GM19397 (cell line): Measurements from ENCODE around the gene CDH10.

ENCODE experiments used
- ATAC-seq: cut with Tn5 transposase; IDR thresholded peaks from one replicate; pipeline ENCODE4 v1.9.1; 2021; ENCODE audit warnings: mild to moderate bottlenecking, moderate library complexity; ENCODE audit not compliant: unreplicated experiment

CDH10 gene

DNA sequence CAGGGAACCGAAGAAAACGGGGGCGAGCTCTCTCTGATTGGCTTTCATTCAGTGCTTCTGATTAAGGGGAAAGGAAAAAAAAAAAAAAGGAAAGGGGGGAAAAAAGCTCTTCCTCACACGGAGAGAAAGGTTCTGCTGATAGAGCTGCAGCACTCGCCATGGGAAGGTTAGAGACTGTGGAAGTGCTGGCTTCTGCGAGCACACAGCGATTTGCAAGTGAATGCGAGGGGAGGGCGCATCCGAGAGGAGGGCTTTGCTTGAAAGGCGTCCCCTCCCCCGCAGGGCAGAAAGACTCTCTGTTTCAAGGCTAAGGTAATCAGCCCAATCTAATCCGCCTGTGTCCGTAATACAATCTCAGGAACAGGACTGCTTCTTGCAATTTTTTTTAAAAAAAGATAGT is at the start of gene CDH10:
TSS of gene CDH10 (minus strand) at position 218 of the 400 bp plus-strand sequence. CDS start 51,488 bp downstream, outside the sequence.
- no peak for ATAC-seq

DNA sequence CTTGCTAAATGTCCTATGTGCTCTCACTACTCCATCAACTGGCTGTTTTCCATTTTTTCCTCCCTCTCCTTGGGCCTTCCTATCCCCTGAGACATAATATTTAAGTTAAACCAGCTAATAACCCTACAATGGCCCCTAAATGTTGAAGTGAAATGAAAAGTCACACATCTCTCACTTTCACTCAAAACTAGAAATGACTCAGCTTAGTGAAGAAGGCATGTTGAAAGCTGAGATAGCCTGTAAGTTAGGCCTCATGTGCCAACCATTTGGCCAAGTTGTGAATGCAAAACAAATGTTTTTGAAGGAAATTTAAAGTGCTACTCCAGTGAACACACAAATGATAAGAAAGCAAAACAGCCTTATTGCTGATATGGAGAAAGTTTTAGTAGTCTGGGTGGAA is 48.8 kb upstream of the CDH10 start:
- ATAC-seq, result no peak

DNA sequence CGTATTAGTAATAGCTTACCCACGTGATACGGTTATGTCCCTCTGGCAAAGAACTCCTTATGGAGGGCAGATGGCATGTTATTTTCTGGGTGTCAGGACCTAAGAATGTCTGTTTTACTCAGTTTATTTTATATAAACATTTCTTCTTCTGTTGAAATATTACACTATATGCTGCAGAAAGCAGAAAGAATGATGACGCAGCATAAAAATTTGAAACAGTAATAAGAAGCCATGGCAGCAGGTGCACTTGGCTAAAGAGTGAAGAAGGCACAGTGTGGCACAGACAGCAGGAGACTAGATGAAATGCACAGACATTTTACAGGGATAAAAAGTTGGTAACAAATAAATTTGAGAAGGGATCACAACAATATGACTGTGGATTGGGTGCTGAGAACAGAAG is 46.3 kb upstream of the CDH10 start:
- no peak for ATAC-seq

DNA sequence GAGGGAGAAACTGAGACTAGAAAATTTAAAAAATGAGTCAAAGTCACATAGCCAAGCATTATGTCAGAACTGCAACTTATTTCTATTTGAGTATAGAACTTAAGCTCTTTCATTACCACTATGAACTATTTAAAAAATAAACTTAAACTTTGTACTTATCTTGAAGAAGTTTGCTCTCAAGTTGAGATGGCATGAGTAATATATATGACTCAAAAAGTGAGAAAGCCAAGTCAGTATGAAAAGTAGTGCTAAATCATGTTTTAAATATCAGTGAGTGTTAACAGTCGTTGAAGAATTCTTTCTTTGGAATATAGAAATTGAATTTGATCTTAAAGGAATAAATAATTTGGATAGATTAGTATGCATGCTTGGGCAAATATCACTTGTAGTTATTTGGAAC is 36.3 kb upstream of the CDH10 start:
- ATAC-seq, result no peak

DNA sequence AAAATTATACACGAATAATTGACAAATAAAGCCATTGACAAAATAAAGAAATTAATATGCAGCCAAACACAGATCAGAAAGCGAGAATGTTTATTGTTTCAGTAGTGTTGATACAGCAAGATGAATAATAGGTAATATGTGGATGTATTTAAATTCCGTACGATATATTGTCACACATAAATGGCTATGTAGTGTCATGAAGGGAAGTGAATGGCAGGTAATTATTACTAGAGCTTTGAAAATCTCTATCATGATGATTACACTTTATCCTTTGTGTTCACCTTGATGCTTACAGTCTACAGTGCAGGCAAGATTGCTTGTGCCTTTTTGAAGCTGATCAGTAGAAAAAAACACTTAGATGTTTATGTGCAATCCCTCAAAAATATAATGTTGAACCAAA is 23.3 kb upstream of the CDH10 start:
- ATAC-seq, result no peak

DNA sequence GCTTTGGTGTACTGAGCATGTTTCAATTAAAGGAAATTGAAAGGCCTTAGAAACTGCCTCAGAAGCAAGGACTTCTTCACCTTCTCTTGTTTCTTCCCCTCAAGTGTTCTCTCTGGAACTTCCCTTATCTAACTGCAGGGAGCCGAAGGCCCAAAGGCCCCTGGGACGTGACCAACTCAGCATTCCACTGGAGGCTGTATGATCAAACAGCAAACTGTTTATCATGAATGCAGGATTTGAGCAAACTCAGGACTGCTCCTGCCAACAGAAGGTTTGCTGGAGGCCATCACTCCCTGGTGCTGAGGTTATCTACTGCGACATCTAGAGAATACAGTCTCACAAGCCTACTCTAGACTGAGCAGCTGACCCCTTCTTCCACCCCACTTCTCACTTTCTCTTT is 4.8 kb upstream of the CDH10 start:
- no peak for ATAC-seq

DNA sequence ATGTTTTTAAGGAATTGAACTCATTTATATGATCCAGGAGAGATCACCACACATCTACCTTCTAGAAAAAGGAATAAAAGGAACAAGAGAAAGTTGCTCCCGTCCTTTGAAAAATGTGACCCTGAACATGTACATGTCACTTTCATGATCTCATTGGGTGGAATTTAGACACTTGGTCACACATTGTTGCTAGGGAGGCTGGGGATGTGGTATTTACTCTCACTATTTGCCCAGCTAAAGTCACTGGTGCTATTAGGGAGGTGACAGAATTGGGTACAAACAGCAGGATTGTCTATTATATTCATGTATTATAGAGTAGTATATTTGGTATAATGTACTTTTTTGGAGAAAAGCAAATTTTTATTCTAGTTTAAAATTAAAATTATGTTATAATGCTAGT is 2.1 kb upstream of the CDH10 start:
- no peak for ATAC-seq

DNA sequence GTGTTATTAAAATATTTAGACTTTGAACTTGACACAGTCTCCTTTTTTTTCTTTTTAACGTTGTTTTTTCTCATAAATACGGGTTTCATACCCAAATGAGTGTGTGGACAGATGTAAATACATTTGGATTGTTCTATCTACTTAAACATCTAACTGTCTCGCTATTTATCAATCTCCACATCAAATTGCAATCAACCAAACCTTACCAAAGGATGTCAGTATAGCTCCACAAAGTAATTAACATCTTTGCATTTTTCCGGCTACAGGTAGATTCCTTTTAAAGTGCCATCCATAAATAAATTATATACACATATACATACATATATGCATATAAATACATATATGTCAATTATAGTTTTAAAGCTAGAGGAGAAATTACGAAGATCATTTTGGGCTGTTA is 705 bp upstream of the CDH10 start:
- ATAC-seq, result no peak

DNA sequence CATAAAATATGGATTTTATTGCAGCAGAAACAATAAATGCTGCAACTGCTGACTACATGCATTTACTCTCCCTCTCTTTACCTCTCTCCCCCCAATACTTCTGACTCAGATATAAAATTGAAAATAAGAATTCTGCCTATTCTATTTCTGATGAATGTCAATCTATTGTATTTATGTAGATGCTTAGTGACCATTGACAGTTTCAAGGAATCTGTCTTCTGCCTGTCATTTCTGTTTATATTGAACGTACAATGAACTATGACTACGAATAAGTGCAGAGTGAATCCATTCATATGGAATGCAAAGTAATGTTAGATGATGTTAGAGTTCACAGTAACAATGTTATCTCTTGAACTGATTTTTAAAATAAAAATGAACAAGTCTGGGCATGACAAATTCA is 898 bp downstream of the CDH10 start:
- no peak for ATAC-seq

DNA sequence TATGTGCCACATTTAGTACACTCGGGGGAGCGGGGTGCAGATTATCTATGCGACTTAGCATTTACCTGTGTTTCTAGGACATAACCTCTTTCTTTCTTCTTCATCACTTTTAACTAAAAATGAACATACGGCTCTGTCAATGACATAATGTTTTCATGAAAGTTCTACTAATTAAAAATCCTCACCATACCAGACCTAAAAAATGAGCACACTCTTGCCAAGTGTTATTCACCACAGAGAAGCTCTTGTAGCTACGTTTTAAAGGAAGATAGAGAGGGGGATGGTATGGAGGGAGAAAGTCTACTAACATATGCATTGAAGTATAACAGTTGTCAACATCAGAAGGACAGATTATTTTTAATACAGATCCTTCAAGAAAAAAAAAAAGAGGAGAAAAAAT is 1.6 kb downstream of the CDH10 start:
- no peak for ATAC-seq

DNA sequence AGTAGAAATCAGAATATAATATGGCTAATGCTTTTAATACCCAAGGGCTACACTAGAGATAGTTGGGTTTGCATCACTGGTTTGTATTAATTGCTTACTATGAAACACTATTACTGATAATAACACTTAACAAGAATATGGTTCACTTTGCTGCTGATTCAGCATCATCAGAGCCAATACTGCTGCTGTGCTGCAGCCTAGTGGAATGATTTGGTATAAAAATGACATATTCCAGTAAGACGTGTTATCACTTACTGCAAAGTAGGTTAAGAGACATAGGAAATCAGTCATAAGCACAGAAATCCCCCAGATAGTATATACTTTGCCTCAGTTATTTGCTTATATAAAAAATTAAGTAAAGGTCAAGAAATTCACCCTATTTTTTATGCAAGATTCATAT is 2.8 kb downstream of the CDH10 start:
- no peak for ATAC-seq

DNA sequence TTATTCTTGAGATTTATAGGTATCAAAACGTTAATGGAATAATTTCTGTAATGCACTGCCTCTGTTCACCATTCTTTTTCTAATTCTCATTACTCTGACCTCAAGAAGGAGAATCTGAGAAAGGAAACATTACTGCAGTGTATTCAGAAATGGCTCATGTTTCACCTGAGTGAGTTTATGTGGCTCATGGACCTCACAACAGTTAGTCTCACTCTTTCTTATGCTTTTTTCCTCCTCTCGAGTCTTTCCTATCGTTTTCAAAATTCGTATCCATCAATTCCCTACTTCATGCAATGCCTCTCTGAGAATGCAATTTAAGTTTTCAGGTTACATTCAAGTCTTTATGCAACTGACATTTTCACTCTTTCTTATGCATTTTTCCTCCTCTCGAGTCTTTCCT is 9.6 kb downstream of the CDH10 start:
- ATAC-seq, result no peak

DNA sequence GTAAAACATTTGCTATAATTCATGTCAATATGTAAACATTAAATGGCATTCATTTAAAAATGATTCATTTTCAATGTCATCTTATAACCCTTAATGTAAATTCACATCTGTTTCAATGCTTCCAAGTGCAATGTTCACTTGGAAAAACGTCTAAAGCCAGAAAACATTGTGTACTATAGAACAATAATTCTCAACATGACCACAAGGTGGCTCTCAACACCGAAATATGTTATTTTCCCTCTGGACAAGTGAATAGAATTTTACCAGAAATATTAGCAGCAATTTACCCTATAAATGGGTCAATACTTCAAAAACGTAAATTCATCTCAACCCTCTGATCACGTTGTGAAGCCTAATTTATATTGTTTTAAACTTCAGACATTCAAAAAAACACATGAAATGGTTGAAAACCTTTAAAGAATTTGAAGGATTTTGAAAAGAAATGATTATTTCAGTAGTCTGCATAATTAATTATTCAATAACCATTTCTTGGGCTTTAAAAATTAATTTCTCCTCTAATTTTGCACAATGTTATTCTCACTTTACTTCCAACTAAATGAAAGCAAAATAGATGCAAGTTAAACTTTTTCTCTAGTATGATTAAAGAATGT is 11.0 kb downstream of the CDH10 start:
- no peak for ATAC-seq

DNA sequence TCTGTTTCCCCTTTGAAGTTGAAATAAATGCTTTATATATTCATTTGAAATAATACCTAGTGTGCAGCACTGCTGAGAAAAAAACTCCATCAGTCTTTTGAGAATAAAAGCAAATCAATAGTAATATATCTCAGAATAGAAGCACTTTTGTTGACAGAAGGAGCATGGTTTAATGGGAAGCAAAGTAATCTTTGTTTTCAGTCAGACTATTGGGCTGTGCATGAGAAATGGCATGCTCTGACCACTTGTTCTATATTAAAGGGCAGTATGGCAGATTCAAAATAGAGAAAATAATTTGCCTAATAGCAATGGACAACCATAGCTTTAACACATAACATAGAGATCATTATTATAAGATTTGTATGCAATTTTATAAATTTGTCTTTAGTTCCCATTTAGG is 12.4 kb downstream of the CDH10 start:
- ATAC-seq, result no peak

DNA sequence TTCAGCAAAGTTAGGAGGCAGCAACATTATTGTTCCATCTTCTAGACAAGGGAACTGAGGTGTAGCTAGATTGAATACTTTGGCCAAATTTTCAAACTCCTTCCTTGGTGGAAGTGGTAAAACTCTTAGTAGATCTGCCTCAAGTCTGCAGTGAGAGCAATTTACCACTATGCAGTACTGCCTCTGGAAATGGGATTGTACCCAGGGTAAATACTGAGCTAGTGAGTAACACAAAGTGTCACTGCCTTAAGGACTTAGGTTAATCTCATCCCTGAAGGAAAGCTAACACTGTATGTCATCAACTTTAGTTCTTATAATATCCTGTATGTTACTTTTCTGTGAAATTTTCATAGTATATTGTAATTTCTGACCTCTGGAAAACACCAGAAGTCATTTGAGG is 13.9 kb downstream of the CDH10 start:
- ATAC-seq, result no peak

DNA sequence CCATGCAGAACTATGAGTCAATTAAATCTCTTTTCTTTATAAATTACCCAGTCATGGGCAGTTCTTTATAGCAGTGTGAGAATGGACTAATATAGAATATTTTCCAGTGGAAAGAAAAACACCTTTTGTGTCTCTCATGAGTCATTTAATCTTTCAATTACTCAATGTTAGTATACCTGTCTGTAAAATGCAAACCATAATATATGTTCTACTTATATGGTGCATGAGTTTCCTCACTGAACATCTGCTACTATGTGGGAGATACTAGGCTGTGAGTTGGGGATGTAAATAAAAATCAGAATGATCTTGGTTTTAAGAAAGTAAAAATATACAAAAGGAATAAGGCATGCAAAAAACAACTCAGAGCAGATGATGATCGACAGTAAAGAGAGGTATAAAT is 15.0 kb downstream of the CDH10 start:
- no peak for ATAC-seq

DNA sequence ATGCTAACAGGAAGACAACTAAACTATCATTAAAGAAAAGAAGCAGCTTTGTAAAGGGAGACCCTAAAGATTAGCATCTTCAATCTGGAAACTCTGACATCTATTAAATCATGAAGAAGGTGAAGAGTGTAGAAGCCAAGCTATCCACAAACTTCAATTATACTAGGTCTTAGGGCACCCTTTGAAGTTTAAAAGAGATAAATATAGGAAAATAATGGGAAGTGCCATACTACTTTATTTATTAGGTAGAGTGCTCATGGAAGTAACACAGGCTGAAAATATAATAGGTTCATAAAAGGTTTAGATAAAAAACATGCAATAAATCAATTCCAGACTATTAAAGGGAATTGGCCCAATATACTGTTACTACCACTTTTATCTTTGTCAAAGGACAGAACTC is 19.9 kb downstream of the CDH10 start:
- ATAC-seq, result no peak

DNA sequence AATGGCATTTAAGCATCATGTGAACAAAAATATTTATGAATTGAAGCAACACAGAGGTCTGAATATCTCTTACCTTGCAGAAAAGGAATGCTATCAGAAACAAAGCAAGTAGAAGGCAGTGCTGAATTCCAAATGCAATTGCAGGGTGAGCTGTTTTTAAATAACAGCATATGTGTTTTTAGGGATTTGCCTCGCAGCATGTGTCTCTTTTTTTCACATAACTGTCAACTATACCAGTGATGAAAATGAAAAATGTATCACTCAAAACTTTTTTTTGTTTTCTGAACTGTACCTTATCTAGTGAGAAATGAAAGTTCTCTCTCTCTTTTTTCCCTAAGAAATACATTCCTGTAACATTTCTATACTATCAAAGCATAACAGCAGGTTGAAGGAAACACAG is 21.2 kb downstream of the CDH10 start:
- no peak for ATAC-seq

DNA sequence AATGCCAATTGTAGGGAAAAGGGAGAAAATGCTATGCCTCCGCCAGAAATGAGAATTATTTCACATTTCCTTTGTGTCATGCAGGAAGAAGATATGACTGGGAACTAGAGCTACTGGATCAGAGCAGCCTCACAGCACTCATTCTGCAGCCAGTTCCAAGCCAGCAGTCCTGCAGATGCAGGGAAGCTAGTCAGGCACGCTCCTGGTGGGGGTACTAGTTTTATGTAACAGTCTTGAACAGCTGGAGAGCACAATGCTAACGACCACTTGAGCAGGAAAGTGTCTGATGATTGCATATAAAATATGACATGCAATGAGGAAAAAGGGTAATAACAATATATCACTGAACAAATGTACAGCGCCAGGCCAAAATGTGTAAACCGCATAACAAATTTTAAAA is 21.7 kb downstream of the CDH10 start:
- no peak for ATAC-seq

DNA sequence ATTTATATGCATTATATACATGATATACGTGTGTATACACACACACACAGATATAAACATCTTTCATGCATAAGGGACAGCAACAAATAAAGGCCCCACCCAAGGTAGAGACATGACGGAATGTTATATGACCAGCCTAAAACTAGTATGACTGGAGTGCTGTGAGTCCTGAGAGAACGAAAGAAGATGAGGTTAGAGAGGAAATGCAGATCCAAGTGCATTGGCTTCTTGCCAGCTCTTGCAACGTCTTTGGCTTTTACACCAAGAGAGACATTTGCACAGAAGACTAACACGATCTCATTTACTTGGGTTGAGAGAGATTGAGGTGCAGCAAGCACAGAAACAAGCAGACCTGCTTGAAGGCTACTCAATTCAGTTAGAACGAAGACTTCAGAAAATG is 23.0 kb downstream of the CDH10 start:
- no peak for ATAC-seq

DNA sequence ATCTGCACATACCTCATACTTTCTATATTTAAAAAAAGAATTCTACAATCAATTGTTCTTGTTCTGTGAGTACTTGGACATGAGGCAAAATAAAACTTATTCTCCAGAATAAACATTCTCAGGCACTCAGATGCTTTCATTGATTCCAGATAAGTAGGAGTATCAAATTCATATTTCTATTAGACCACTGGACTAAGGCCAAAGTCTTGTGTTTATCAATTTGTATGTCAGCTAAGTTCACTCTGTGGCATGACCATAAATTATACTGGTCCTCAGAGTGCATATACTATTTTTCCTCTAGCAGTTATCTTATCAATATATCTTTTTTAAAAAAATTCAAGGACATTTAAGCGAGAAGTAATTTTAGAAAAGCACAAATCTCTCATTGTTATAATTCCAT is 28.2 kb downstream of the CDH10 start:
- ATAC-seq, result no peak

DNA sequence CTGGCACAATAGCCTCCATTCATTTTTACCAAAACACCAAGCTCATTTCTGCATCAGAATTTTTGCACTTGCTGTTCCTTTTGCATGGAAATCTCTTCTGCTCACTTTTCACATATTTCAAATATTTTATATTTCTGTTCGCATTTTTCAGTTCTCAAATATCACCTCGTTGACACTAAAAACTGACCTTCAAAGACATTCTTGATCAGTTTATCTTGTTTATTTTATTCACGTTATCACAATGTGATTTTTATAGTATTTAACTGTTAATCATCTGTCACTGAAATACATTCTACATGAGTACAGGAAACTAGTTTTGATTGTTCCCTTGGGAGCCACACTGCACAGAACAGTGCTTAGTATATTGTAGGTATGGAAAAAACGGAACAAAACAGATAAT is 29.6 kb downstream of the CDH10 start:
- no peak for ATAC-seq

DNA sequence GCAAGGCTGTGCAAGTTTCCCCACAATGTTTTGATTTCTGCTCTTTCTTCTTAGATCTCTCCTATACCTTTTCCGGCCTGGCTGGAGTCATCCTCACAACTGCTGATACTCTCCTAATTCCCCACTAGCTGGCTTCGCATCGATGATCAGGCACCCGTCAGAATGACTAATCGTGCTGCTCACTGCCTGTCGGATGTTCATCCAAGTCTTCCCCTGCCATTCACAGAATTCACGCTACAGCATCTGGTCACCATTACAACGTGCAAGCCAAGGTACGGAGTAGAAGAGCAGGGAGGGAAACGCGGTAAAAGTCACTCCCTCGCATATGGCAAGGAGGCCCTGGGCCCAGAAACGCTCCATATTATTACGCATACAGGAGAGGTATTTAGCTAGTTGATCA is 35.1 kb downstream of the CDH10 start:
- no peak for ATAC-seq

DNA sequence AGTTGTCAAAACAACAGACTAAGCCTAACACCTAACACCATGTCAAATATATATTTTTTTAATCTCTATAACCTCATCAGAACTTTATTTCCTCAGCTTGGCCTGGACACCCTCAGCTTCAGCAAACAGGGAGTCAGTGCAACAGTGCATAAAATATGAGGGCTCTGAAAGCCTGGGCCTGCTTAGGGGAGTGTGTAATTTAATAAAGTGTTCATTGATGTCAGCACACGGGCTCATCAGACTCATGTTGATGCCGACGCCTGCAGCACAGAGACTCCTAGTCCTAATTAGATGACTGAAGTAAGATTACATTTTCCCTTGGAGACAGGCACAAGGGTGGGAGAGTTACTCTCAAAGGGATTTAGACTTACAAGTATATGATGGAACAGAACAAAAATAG is 37.8 kb downstream of the CDH10 start:
- ATAC-seq, result no peak
